Aorta (tissue), 5 donors: ENCODE data around the gene HBEGF. TPM values are rescaled to one million over a fixed set of nuclear protein-coding genes. Genes with fewer than 3 reads are reported as not detected.
A peak's percentile ranks its signal among the peaks of the same experiment; 100 is the strongest.

Experiments
- ATAC-seq: fragments of 200-7000 bp; cut with Tn5 transposase; one replicate; pipeline ENCODE4 v1.9.1; 2022; ENCODE audit warnings: moderate library complexity; ENCODE audit not compliant: low FRiP score
- DNase-seq, 2 donors: peaks; one replicate each; pipeline ENCODE4 v3.0.0-alpha.2; 2020
- H3K27ac ChIP-seq, 2 donors: one replicate each; pipeline ENCODE4 v1.5.1; 2013; ENCODE audit warnings: low read length in 2 of 2, mild to moderate bottlenecking in 2 of 2, moderate library complexity in 2 of 2, control low read depth in 1 of 2, inconsistent platforms in 1 of 2, low read depth in 1 of 2
- H3K27me3 ChIP-seq, 2 donors: one replicate each; pipeline ENCODE4 v1.6.1; 2013; ENCODE audit warnings: control low read depth in 1 of 2, low read length in 1 of 2, mild to moderate bottlenecking in 1 of 2, moderate library complexity in 1 of 2; ENCODE audit not compliant: insufficient read depth in 2 of 2, control insufficient read depth in 1 of 2
- H3K36me3 ChIP-seq, 2 donors: one replicate each; pipeline ENCODE4 v1.6.1; 2013; ENCODE audit warnings: control low read depth in 1 of 2, low read length in 1 of 2, mild to moderate bottlenecking in 1 of 2; ENCODE audit not compliant: insufficient read depth in 2 of 2, control insufficient read depth in 1 of 2
- H3K4me1 ChIP-seq, 2 donors: one replicate each; pipeline ENCODE4 v1.6.1; 2013; ENCODE audit warnings: low read length in 2 of 2, control low read depth in 1 of 2, mild to moderate bottlenecking in 1 of 2, moderate library complexity in 1 of 2; ENCODE audit not compliant: insufficient read depth in 2 of 2, control insufficient read depth in 1 of 2
- H3K4me3 ChIP-seq, 2 donors: one replicate each; pipeline ENCODE4 v1.5.1; 2013; ENCODE audit warnings: low read length in 2 of 2, control low read depth in 1 of 2, mild to moderate bottlenecking in 1 of 2
- H3K9me3 ChIP-seq: one replicate; pipeline ENCODE4 v1.6.1; 2013; ENCODE audit warnings: mild to moderate bottlenecking, low read length; ENCODE audit not compliant: control insufficient read depth
- WGBS, 2 donors: extraction: QIAGEN DNeasy Blood & Tissue Kit; methylation state at CpG; one replicate each; pipeline ENCODE4 v1.1.7; 2013; 5-methylcytosine and 5-hydroxymethylcytosine counted together
- intact Hi-C, 2 donors: fragments of 100-400 bp; cut with DNase I; formaldehyde crosslinking; loops; one replicate each; pipeline versions ENCODE4 v1.14.2 to v1.15.0; 2022
- polyA plus RNA-seq, 2 donors: library from polyadenylated mRNA; stranded (reverse); fragments of 200-250 nt; gene quantifications; one replicate each; pipeline ENCODE4 v1.2.3, GENCODE V29; 2013
- total RNA-seq, 2 donors: library from RNA; stranded (reverse); fragmentation: NEBNext Ultra II Directional; extraction: Animal tissue kit (Norgen Biotek cat#: 25700); gene quantifications; one replicate each; pipeline ENCODE4 v1.2.1, GENCODE V29; 2021
- donor health status: healthy with polysubstance abuse.
- donor health status: Bipolar disorder and iron deficiency.
- donor health status: DM: no; HTN: no; CAD: no.
- donor health status: DM: no; HTN: no; CAD: no.
- donor health status: DM: yes; HTN: yes; CAD: no.

Gene HBEGF
- total and polyA plus RNA-seq, 4 donors = 2.0 to 30.2 (median 8.4) TPM

DNA sequence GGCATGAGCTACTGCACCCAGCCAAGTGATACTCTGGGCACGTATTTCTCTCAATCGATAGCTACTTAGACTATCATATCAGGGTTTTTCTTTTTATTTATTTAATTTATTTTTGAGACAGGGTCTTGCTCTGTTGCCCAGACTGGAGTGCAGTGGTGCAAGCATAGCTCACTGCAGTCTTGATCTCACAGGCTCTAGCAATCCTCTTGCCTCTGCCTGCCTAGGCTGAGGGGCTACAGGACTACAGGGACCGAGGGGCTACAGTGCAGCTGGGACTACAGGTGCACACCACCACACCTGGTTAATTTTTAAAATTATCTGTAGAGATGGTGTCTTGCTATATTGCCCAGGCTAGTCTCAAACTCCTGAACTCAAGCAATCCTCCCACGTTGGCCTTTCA, 34.9 kb upstream of the HBEGF start:
- H3K4me3 ChIP-seq = no peak overlapping the region
- DNase-seq (no peak), ATAC-seq (no peak)
- no peaks in the 10 kb centered on the region for H3K4me1 ChIP-seq
- H3K9me3 ChIP-seq = no peaks in the 10 kb centered on the region
- no peaks in the 10 kb centered on the region for H3K36me3 ChIP-seq
- intact Hi-C loops = no loop called here
- H3K27me3 ChIP-seq = no peaks in the 10 kb centered on the region
- no peak overlapping the region for H3K27ac ChIP-seq
- whole genome bisulfite sequencing, 2 donors = 81 to 86% methylated on average over 4 of the region's 4 CpGs

DNA sequence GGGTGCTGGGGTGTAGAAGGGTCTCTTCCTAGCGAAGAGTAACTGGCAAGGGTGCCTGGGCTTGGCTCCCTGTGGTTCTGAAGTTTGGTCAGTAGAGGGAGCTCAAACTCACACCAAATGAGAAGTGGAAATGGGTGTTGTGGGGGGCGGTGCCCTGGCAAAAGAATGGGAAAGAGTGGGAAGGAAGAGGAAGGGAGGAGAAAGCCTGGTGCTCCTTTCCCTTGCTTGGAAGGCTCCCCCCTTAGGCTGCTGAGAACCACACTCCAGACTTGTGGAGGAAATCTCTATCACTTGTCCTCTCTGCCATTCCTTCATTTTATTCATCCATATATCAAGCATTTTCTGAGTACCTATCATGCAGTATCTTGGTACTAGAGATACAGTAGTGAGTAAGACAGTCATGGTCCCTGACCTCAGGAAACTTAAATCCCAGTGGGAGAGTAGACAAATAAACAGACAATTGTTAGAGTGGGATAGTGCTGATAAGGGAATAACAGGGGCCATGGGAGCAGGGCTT, 26.6 kb upstream of the HBEGF start:
- peak; percentile 85 to 89 for DNase-seq
- 5 to 15% methylated on average over 2 of the region's 2 CpGs for WGBS, 2 donors
- intact Hi-C loops = loop anchor here (5.0 to 10.0 kb wide), 4 partner anchors 272 to 362 kb away; partner anchors contain the start of genes IK (in 2 of the 2) and NDUFA2 (in 2 of the 2)

DNA sequence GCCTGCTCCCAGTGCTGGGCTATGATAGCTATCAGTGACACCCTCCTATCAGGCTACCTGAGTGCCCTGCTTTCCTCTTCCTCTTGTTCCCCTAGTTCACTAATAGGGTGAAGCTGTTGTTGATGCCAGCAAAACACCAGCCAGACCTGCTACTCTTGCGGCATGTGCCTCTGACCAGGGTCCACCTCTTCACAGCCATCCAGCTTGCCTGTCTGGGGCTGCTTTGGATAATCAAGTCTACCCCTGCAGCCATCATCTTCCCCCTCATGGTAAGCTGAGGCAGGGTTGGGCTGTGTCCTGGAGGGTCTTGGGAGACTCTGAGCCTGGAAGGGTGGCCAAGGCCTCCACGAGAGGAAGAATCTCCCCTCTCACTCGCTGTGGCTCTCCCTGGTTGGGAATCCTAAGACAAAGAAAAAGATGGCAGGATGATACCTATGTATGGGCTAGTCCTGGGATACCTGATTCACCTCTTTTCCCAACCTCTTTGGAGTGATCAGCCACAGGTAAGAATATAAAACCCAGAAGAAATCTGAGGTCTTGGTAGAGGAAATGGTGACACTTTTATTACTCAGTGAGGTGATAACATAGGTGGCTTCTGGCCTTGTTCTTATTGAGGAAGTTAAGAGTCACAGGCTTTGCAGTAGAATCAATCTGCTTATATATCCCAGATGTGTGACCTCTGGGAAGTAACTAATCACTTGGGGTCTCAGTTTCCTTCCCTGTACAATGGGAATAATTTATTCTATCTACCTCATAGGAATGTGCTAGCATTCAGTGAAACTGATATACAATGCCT, 25.2 kb upstream of the HBEGF start:
- no peak for ATAC-seq
- no peak for DNase-seq
- WGBS, 2 donors = 85 to 90% methylated on average over 3 of the region's 3 CpGs
- Histone ChIP-seq H3K4me1 (no peaks in the 10 kb centered on the region), H3K36me3 (no peaks in the 10 kb centered on the region), H3K4me3 (no peak overlapping the region), H3K27ac (no peak overlapping the region), H3K27me3 (no peaks in the 10 kb centered on the region), H3K9me3 (no peaks in the 10 kb centered on the region)
- intact Hi-C loops = loop anchor here (5.0 to 10.0 kb wide), 4 partner anchors 273 to 363 kb away; partner anchors contain the start of genes IK (in 2 of the 2) and NDUFA2 (in 2 of the 2)

More for the DNA sequence above, 26.6 kb upstream of the HBEGF start:
- ATAC-seq = peak; percentile 89
- Histone ChIP-seq H3K36me3 (no peaks in the 10 kb centered on the region), H3K27me3 (no peaks in the 10 kb centered on the region), H3K4me3 (no peak overlapping the region), H3K9me3 (no peaks in the 10 kb centered on the region), H3K27ac (no peak overlapping the region), H3K4me1 (no peaks in the 10 kb centered on the region)

DNA sequence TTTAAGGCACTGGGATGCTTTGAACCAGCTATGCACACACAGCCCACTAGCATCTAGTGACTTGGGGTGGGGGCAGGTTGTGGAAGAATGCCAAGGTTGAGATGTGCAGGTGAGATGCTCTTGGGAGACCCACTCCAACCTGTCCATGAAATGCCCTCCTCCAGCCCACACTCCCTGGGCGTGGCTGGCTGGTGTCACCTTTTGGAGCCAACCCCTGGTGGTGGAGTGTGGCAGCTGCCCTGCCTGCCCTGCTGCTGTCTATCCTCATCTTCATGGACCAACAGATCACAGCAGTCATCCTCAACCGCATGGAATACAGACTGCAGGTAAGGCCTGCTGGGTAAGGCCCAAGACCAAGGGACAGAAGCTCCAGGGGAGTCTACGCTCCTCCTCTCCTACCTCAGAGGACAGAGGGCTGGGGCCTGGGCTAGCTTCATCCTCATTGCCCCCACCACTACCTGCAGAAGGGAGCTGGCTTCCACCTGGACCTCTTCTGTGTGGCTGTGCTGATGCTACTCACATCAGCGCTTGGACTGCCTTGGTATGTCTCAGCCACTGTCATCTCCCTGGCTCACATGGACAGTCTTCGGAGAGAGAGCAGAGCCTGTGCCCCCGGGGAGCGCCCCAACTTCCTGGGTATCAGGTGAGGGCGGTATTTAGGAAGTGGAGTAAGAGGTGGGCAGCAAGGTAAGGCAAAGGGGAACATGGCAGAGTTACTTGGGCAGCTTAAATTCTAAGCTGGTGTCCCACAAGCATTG, 21.0 kb upstream of the HBEGF start:
- Histone ChIP-seq H3K27ac (no peak overlapping the region), H3K4me3 (no peak overlapping the region), H3K27me3 (no peaks in the 10 kb centered on the region), H3K4me1 (no peaks in the 10 kb centered on the region), H3K36me3 (no peaks in the 10 kb centered on the region), H3K9me3 (no peaks in the 10 kb centered on the region)
- 86 to 89% methylated on average over 8 of the region's 8 CpGs for WGBS, 2 donors
- intact Hi-C loops = no loop called here
- DNase-seq = no peak
- ATAC-seq = no peak

DNA sequence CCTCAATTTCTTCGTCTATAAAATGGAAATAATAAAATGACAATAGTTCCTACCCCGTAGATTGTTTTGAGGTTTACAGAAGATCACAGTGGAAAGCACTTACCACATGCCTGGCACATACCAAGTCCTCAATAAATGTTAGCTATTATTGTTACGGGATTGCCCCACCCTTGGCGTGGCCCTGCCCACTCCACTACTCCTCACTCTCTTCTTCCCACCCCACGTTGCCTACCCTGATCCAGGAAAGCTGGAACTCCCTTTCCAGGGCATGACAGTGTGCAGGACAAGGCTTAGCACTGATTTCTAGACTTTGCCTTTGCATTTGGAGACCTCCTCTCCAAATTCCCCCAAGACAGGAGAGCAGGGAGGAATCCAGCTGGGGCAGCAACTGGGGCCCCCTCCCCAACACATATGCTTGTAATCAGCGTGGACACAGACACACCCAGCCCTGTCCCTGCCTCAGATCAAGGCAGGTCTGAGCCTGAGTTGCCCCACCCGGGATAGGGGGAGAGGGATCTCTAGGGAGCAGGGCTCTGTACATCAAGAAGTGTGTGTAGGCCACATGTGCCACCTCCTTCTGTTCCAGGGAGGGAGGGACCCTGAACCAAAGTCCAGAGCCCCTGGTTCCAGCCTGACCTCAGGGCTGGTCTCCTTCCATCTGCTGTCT, 20.3 kb upstream of the HBEGF start:
- Histone ChIP-seq H3K27ac (no peak overlapping the region), H3K4me1 (no peaks in the 10 kb centered on the region), H3K36me3 (no peaks in the 10 kb centered on the region), H3K27me3 (no peaks in the 10 kb centered on the region), H3K9me3 (no peaks in the 10 kb centered on the region), H3K4me3 (no peak overlapping the region)
- DNase-seq (no peak), ATAC-seq (no peak)
- WGBS, 2 donors = 79 to 80% methylated on average over 7 of the region's 7 CpGs
- intact Hi-C loops = no loop called here

DNA sequence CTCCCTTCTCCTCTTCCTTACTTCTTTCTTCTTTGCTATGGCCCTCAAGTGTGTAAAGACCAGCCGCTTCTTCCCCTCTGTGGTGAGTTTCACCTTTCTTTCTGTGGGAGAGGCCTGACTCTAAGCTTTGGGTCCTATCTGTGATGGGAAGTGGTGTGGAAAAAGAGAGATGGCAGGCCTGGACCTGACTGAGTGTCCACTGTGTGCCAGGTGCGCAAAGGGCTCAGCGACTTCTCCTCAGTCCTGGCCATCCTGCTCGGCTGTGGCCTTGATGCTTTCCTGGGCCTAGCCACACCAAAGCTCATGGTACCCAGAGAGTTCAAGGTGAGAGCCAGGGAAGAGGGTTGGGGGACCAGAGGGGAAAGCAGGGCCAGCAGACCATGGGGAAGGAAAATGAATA, 19.5 kb upstream of the HBEGF start:
- no peak overlapping the region for H3K27ac ChIP-seq
- intact Hi-C loops = no loop called here
- H3K4me1 ChIP-seq = no peaks in the 10 kb centered on the region
- DNase-seq (no peak), ATAC-seq (no peak)
- H3K9me3 ChIP-seq = no peaks in the 10 kb centered on the region
- H3K36me3 ChIP-seq = no peaks in the 10 kb centered on the region
- H3K27me3 ChIP-seq = no peaks in the 10 kb centered on the region
- no peak overlapping the region for H3K4me3 ChIP-seq
- 95 to 96% methylated on average over 4 of the region's 4 CpGs for WGBS, 2 donors

DNA sequence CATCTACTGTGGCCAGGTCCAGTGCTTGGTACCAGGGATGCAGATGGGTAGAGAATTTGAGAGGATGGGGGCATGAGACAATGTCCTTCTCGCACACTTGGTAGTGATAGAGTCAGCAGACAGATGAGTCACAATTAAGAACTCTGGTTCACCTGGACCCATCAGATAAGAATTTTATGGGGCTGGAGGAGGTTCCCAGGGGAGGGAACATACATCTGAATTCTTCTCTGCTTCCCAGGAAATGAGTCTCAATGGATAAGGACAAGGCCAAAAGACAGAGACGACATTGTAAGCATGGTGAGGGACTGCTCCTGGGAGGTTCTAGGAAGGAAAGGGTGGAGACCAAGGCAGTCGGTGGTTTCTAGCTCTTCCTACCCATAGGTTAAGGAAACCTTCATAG, 18.9 kb upstream of the HBEGF start:
- Histone ChIP-seq H3K4me1 (no peaks in the 10 kb centered on the region), H3K36me3 (no peaks in the 10 kb centered on the region), H3K9me3 (no peaks in the 10 kb centered on the region), H3K4me3 (no peak overlapping the region), H3K27ac (no peak overlapping the region), H3K27me3 (no peaks in the 10 kb centered on the region)
- ATAC-seq (no peak), DNase-seq (no peak)
- intact Hi-C loops = no loop called here
- 80 to 88% methylated on average over 3 of the region's 3 CpGs for WGBS, 2 donors

DNA sequence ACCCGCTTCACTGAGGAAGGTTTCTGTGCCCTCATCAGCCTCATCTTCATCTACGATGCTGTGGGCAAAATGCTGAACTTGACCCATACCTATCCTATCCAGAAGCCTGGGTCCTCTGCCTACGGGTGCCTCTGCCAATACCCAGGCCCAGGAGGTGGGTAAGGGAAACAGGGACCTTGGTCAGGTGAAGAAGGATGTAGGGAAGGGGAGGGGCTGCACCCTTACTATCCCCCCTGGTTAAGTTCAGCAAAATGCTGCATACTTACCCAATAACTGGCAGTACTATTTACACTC, 18.0 kb upstream of the HBEGF start:
- intact Hi-C loops = no loop called here
- ATAC-seq = no peak
- Histone ChIP-seq H3K27me3 (no peaks in the 10 kb centered on the region), H3K27ac (no peak overlapping the region), H3K36me3 (no peaks in the 10 kb centered on the region), H3K4me1 (no peaks in the 10 kb centered on the region), H3K4me3 (no peak overlapping the region), H3K9me3 (no peaks in the 10 kb centered on the region)
- no peak for DNase-seq
- WGBS, 2 donors = 88 to 95% methylated on average over 3 of the region's 3 CpGs
